Fibroblast of pulmonary artery (primary cell): ENCODE results near the gene PRPF8.
"Not testable (repeated sequence)": the region's sequence is repeated elsewhere in the genome, so short reads cannot be mapped to it uniquely, and the experiment has no call there.

Experiments
- DNase-seq: peaks from one replicate; pipeline ENCODE4 v3.0.0-alpha.2; 2010; ENCODE audit warnings: low read depth
- H3K4me3 ChIP-seq: replicated peaks from 2 replicates; pipeline ENCODE4 v1.5.1; 2011; ENCODE audit warnings: low read depth, mild to moderate bottlenecking, control low read depth, low read length, moderate library complexity
- TF ChIP-seq, protein P1 (sequence below): IDR thresholded peaks from 2 replicates; pipeline ENCODE4 v1.5.1; 2011; ENCODE audit warnings: mild to moderate bottlenecking, control low read depth, low read length, inconsistent platforms; ENCODE audit errors: missing control alignments

PRPF8 gene

DNA sequence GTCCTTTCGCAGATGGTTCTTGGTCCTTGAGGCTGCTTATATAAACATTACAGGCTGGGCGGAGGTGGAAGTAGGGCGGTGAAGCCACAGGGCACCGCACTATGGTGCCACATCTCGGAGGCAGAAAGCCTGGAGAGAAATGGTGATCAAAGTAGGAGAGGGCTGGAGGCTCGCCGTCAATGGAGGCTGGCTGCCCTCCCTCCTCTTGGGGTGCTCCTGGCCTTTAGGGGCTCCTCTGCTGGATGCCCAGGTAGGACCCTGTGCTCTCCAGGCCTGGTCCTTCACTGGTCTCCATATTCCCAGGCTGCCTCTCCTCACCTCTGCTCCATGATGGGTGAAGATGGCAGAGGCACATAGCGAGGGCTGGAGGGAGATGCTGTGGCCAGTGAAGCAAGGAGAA, 27.6 kb upstream of the PRPF8 start:
- TF ChIP-seq, protein P1, sequence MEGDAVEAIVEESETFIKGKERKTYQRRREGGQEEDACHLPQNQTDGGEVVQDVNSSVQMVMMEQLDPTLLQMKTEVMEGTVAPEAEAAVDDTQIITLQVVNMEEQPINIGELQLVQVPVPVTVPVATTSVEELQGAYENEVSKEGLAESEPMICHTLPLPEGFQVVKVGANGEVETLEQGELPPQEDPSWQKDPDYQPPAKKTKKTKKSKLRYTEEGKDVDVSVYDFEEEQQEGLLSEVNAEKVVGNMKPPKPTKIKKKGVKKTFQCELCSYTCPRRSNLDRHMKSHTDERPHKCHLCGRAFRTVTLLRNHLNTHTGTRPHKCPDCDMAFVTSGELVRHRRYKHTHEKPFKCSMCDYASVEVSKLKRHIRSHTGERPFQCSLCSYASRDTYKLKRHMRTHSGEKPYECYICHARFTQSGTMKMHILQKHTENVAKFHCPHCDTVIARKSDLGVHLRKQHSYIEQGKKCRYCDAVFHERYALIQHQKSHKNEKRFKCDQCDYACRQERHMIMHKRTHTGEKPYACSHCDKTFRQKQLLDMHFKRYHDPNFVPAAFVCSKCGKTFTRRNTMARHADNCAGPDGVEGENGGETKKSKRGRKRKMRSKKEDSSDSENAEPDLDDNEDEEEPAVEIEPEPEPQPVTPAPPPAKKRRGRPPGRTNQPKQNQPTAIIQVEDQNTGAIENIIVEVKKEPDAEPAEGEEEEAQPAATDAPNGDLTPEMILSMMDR = no peak
- H3K4me3 ChIP-seq = no peak overlapping the region
- DNase-seq = no peak

DNA sequence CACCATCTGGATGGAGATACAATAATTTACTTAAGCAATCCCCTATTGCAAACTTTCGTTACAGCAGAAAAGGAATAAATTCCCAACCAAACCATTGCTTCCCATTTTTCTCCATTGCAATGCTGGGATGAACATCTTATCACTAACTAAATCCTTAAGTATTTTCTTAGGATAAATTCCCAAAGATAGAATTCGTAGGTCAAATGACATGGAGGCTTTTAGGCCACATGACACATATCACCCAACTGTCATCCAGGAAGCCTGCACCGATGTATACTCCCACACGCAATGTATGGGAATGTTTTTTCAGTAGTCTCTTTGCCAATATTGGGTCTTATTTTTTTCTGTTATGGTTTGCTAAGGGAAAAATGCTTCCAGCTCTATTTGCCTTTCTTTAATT, 27.1 kb upstream of the PRPF8 start:
- no peak for DNase-seq
- H3K4me3 ChIP-seq = no peak overlapping the region
- TF ChIP-seq, protein P1 = no peak

DNA sequence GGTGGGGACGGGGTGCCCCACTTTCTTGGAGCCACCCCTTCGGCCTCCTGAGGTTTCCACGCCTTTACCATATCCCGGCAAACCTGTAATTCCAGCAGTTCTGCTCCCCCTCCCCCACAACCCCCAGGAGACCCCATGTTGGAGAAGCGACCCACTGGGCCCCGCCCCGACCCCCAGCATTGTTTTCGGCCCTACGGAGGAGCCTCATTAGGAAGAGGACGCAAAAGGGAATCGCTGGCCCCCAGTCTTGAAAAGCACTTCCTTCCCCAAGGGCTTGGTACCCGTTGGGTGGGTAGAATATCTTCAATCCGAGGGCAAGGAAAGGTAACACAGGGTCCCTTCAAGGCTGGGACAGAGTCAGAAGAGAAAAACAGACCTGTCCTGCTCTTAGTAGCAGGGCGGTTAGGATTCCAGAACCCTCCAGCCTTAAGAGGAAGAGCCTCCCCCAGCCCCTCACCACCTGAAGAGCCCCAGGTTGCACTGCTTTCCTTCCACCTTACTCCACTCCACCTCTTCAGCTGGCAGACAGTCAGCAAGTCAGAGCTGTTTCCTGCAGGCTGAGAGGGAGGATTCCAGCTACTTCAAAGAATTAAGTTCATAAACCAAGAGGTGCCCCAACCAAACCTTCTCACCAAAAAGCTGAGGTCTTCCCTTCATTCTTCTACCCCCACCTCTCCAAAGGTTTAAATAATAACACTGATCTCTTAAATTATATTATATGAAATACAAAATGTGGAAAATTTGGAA, 26.3 kb upstream of the PRPF8 start:
- TF ChIP-seq, protein P1 = no peak
- peak overlapping the region; percentile 57 for H3K4me3 ChIP-seq
- DNase-seq = no peak

DNA sequence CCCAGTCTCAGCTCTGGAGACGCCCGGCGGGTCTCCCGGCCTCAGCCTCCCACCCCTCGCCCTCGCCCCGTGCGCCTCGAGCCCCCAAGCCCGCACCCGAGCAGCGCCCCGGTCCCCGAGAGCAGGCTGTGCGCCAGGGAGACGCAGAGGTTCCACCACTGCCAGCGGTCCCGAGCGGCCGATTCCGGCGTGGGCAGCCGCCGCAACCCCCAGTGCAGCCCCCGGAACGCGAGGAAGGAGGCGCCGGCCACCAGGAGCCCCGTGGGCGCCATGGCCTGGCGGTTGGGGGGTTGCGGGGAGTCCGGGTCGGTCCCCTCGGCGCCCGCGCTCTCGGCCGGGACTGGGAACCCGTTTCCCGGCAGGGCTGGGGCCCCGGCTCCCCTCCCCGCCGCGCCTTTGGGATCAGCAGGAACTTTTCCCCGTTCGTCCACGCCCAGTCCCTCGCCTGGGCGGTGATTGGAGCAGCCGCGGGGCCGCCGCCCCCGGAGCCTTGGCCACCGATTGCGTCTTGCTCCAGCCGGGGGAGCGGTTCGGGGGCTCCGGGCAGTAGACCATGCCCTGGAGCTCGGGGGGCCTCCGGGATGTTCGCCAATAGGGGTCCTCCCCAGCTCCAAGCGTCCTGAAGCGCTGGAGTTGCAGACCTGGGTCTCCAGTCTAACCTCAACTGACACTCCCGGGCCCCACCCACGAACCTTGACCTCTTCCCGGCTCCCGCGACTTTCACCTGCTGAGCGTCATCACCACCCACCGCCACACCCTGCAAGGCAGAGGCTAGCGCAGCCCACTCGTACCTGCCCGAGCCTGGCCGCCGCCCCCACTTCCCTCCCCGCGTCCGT, 25.5 kb upstream of the PRPF8 start, which contains the start of gene TLCD2:
Gene TLCD2 (minus strand): TSS at position 407 of the 836 bp plus-strand sequence. CDS start 135 bp downstream, at position 272.
- DNase-seq = peak; percentile 65
- peak within 1 kb of the TSS; percentile 57 for H3K4me3 ChIP-seq
- TF ChIP-seq, protein P1 = no peak

DNA sequence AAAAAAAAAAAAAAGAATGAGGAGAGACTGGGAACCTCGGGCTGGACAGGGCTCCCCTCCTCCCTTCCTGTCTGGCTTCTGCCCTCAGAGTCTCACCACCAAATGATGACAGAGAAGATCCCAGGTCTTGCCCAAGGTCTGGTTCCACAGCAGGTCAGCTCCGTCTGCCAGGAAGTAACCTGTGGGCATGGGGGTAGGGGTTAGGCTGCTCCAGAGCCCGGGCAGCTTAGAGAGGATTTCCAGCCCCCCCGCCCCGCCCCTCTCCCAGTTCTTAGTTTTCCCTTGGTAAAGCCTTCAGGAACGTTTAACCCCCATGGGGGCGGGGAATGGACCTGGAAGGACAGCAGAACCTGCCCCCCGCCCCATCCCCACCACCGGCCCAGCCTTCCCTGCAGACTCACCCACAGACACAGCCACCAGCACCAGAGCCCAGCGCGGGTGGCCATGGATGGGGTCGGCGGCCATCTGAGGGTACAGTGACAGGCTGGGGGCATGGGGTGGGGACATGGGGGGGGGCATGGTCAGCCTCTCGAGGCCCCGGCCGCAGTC, 24.8 kb upstream of the PRPF8 start:
- no peak for DNase-seq
- H3K4me3 ChIP-seq = peak overlapping the region; percentile 57
- TF ChIP-seq, protein P1 = no peak

DNA sequence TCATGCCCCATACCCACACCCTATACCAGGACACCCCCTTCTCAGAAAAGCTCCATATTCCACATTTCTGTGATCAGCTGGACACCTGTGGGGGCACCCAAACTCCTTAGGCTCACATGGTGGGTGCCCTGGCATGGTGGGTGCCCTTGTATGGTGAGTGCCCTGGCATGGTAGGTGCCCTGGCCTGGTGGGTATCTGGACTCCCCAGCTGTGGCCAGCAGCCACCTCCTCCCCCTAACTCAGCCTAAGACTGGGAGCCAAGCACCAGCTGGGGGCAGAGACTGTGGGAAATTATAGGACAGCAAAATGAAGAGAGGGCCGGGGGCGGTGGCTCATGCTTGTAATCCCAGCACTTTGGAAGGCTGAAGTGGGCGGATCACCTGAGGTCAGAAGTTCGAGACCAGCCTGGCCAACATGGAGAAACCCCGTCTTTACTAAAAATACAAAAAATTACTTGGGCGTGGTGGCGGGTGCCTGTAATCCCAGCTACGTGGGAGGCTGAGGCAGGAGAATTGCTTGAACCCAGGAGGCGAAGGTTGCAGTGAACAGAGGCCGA, 24.2 kb upstream of the PRPF8 start:
- H3K4me3 ChIP-seq, DNase-seq: not testable (repeated sequence)

DNA sequence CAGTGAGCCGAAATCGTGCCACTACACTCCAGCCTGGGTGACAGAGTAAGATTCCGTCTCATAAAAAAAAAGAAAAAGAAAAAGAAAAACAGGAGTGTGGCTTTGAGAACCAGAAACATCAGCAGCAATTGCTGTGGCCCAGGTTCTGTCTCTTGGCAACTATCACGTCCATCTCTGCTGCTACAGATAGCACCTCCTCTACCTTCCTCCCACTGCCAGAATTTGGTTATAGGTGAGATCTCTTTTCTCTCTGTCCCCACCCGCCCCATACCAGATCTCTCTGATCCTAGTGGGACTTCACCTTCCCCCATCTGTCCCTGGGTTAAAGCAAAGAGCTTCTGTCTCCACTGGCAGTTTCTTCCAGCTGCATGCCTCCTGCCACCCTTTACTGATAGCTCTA, 22.4 kb upstream of the PRPF8 start:
- TF ChIP-seq, protein P1 = no peak
- no peak overlapping the region for H3K4me3 ChIP-seq
- DNase-seq = no peak
